ENCODE measurements around the gene SEC24D. TPM values are rescaled to one million over a fixed set of nuclear protein-coding genes. Genes with fewer than 3 reads are reported as not detected.
"Not testable (repeated sequence)": the region's sequence is repeated elsewhere in the genome, so short reads cannot be mapped to it uniquely, and the experiment has no call there.

The SEC24D gene
- total RNA-seq, 1 donor from 2014 or later, result 48.5 TPM

- Histone ChIP-seq H3K36me3 (ENCODE audit: control insufficient read depth, insufficient read depth, low read length) (peaks cover 1% of the 10 kb centered on the region), H3K27me3 (ENCODE audit: control insufficient read depth, insufficient read depth, low read length) (no peaks in the 10 kb centered on the region), H3K4me3 (ENCODE audit: low read depth, low read length) (no peak overlapping the region)
- no peak for DNase-seq (ENCODE audit: low read depth)
- TF ChIP-seq CTCF (IDR thresholded peaks at IDR 0.05; ENCODE audit: insufficient read depth, low read length, poor library complexity, severe bottlenecking), result no peak
Measured at GRCh38 chr4:118801895-118802575, 33.9 kb downstream of the SEC24D start.

GRCh38 chr4:118799231-118799942 lies 36.5 kb downstream of the SEC24D start:
- peaks cover 5% of the 10 kb centered on the region for H3K36me3 ChIP-seq (ENCODE audit: control insufficient read depth, insufficient read depth, low read length)
- no peak overlapping the region for H3K4me3 ChIP-seq (ENCODE audit: low read depth, low read length)
- DNase-seq (ENCODE audit: low read depth), result no peak
- no peak for TF ChIP-seq CTCF (IDR thresholded peaks at IDR 0.05; ENCODE audit: insufficient read depth, low read length, poor library complexity, severe bottlenecking)
- no peaks in the 10 kb centered on the region for H3K27me3 ChIP-seq (ENCODE audit: control insufficient read depth, insufficient read depth, low read length)

- Histone ChIP-seq H3K36me3 (ENCODE audit: control insufficient read depth, insufficient read depth, low read length) (peaks cover 5% of the 10 kb centered on the region), H3K27me3 (ENCODE audit: control insufficient read depth, insufficient read depth, low read length) (no peaks in the 10 kb centered on the region), H3K4me3 (ENCODE audit: low read depth, low read length) (no peak overlapping the region)
- no peak for DNase-seq (ENCODE audit: low read depth)
- no peak for TF ChIP-seq CTCF (IDR thresholded peaks at IDR 0.05; ENCODE audit: insufficient read depth, low read length, poor library complexity, severe bottlenecking)
Measured at GRCh38 chr4:118798658-118799057, 37.3 kb downstream of the SEC24D start.

GRCh38 chr4:118797558-118798142 lies 38.3 kb downstream of the SEC24D start:
- no peak for DNase-seq (ENCODE audit: low read depth)
- peaks cover 5% of the 10 kb centered on the region for H3K36me3 ChIP-seq (ENCODE audit: control insufficient read depth, insufficient read depth, low read length)

GRCh38 chr4:118791690-118792446 lies 44.1 kb downstream of the SEC24D start:
- H3K27me3 ChIP-seq (ENCODE audit: control insufficient read depth, insufficient read depth, low read length); H3K36me3 ChIP-seq (ENCODE audit: control insufficient read depth, insufficient read depth, low read length); DNase-seq (ENCODE audit: low read depth): not testable (repeated sequence)

More at GRCh38 chr4:118797558-118798142, 38.3 kb downstream of the SEC24D start:
- Histone ChIP-seq H3K4me3 (ENCODE audit: low read depth, low read length) (no peak overlapping the region), H3K27me3 (ENCODE audit: control insufficient read depth, insufficient read depth, low read length) (no peaks in the 10 kb centered on the region)
- no peak for TF ChIP-seq CTCF (IDR thresholded peaks at IDR 0.05; ENCODE audit: insufficient read depth, low read length, poor library complexity, severe bottlenecking)

GRCh38 chr4:118790544-118790943 lies 45.4 kb downstream of the SEC24D start:
- Histone ChIP-seq H3K27me3 (ENCODE audit: control insufficient read depth, insufficient read depth, low read length) (no peaks in the 10 kb centered on the region), H3K36me3 (ENCODE audit: control insufficient read depth, insufficient read depth, low read length) (no peaks in the 10 kb centered on the region), H3K4me3 (ENCODE audit: low read depth, low read length) (no peak overlapping the region)
- no peak for TF ChIP-seq CTCF (IDR thresholded peaks at IDR 0.05; ENCODE audit: insufficient read depth, low read length, poor library complexity, severe bottlenecking)
- no peak for DNase-seq (ENCODE audit: low read depth)

More at GRCh38 chr4:118791690-118792446, 44.1 kb downstream of the SEC24D start:
- not testable (repeated sequence) for H3K4me3 ChIP-seq (ENCODE audit: low read depth, low read length)

All from kidney epithelial cell (primary cell).